ENCODE results near the gene COCH. TPM values are rescaled to one million over a fixed set of nuclear protein-coding genes. Genes with fewer than 3 reads are reported as not detected.

Gene COCH
- total RNA-seq, 1 experiment from 2014 or later: 6.7 TPM

- CTCF ChIA-PET: no interaction called here
- no peak overlapping the region for H3K9ac ChIP-seq (ENCODE audit: low read length)
- no peak overlapping the region for H3K4me3 ChIP-seq (replicated peaks in 1 of 2; ENCODE audit: low read depth in 1 of 2, low read length in 2 of 2)
- no peak overlapping the region for H2AFZ ChIP-seq (ENCODE audit: low read depth, low read length, poor library complexity, severe bottlenecking)
- no peaks in the 10 kb centered on the region for H3K79me2 ChIP-seq (ENCODE audit: insufficient read depth, low read length)
- POLR2A ChIA-PET: no interaction called here
- DNase-seq (ENCODE audit: low read depth, low spot score) (no peak), ATAC-seq (no peak)
- RAD21 ChIA-PET (ENCODE audit: low non-redundant PET in 1 of 2, low total read pairs in 2 of 2, uncharacterized antibody in 2 of 2, unreplicated experiment in 2 of 2): no interaction called here
- H3K36me3 ChIP-seq (ENCODE audit: control insufficient read depth in 1 of 2, insufficient read depth in 2 of 2, low read length in 2 of 2): peaks cover 0 to 9% of the 10 kb centered on the region in 2 experiments; a peak in 1 of 4 replicates
- H3K27me3 ChIP-seq (ENCODE audit: insufficient read depth, low read length): no peaks in the 10 kb centered on the region
- no peaks in the 10 kb centered on the region for H3K9me3 ChIP-seq (ENCODE audit: control insufficient read depth in 1 of 2, insufficient read depth in 1 of 2, low read depth in 1 of 2, low read length in 2 of 2)
- no peaks in the 10 kb centered on the region for H4K20me1 ChIP-seq (ENCODE audit: insufficient read depth)
- TF ChIP-seq MAX (IDR thresholded peaks at IDR 0.05) (no peak), YY1 (IDR thresholded peaks at IDR 0.05; ENCODE audit: extremely low read depth, insufficient replicate concordance, low read depth, low read length) (no peak), SRF (IDR thresholded peaks at IDR 0.05; ENCODE audit: low read depth) (no peak), JUND (IDR thresholded peaks at IDR 0.05) (no peak), SP1 (IDR thresholded peaks at IDR 0.05; ENCODE audit: low read depth) (no peak), EZH2 (IDR thresholded peaks at IDR 0.05) (no peak), EZH2phosphoT487 (IDR thresholded peaks at IDR 0.05; ENCODE audit: borderline replicate concordance) (no peak), ZBTB33 (IDR thresholded peaks at IDR 0.05; ENCODE audit: extremely low read depth, insufficient replicate concordance, low read length) (no peak), TCF7L2 (IDR thresholded peaks at IDR 0.05; ENCODE audit: borderline replicate concordance, extremely low read depth, insufficient read depth, insufficient read length) (no peak), ZNF274 (IDR thresholded peaks at IDR 0.05; ENCODE audit: low read depth, low read length) (no peak), REST (IDR thresholded peaks at IDR 0.05; ENCODE audit: low read depth) (no peak), SIN3A (IDR thresholded peaks at IDR 0.05; ENCODE audit: low read depth) (no peak), POLR2AphosphoS5 (IDR thresholded peaks at IDR 0.05; ENCODE audit: low read depth, low read length) (no peak), ATF3 (IDR thresholded peaks at IDR 0.05) (no peak), CBX3 (IDR thresholded peaks at IDR 0.05; ENCODE audit: low read depth) (no peak), ZFX (IDR thresholded peaks at IDR 0.05) (no peak), POLR2A (IDR thresholded peaks at IDR 0.05; ENCODE audit: borderline replicate concordance, extremely low read depth, insufficient read depth, insufficient read length) (no peak), ELF1 (IDR thresholded peaks at IDR 0.05; ENCODE audit: borderline replicate concordance, low read depth) (no peak), CEBPB (IDR thresholded peaks at IDR 0.05; ENCODE audit: low read depth) (no peak), EGR1 (IDR thresholded peaks at IDR 0.05; ENCODE audit: low read depth) (no peak)
- H3K4me1 ChIP-seq (ENCODE audit: control insufficient read depth in 1 of 2, insufficient read depth in 2 of 2, low read length in 2 of 2): no peaks in the 10 kb centered on the region
- no TSS peak for BruUV-seq (replicated peaks)
- intact Hi-C loops (cut with micrococcal nuclease): no loop called here
- H3K9me2 ChIP-seq (ENCODE audit: insufficient read depth): no peaks in the 10 kb centered on the region
- no peak overlapping the region for H3K4me2 ChIP-seq (ENCODE audit: low read length)
- no peak overlapping the region for H3K27ac ChIP-seq (ENCODE audit: low read depth, low read length)
Measured at GRCh38 chr14:30889244-30889594, 14.9 kb downstream of the COCH start.

Measured in HCT116 (cell line).